OCI-LY1 (cell line): ENCODE measurements around the gene CXCL1.
"Not testable (repeated sequence)": the region's sequence is repeated elsewhere in the genome, so short reads cannot be mapped to it uniquely, and the experiment has no call there.

Experiments used
- H2AFZ ChIP-seq: fragments of 200-600 bp; sonication (generic), shearing (Covaris generic); 2 replicates; pipeline ENCODE4 v1.6.0; 2014; ENCODE audit warnings: antibody characterized with exemption, mild to moderate bottlenecking, low read length
- H3F3A ChIP-seq: fragments of 200-600 bp; sonication (generic), shearing (Covaris generic); 2 replicates; pipeline ENCODE4 v1.6.0; 2014; ENCODE audit warnings: mild to moderate bottlenecking, antibody characterized with exemption, low read length, moderate library complexity; ENCODE audit not compliant: insufficient read depth
- H3K27ac ChIP-seq: fragments of 200-600 bp; sonication (generic); 2 replicates; pipeline ENCODE4 v1.5.1; 2014; ENCODE audit warnings: low read length, mixed run types, mild to moderate bottlenecking, low read depth; ENCODE audit not compliant: poor library complexity, severe bottlenecking
- H3K27me3 ChIP-seq: fragments of 200-600 bp; sonication (generic); 2 replicates; pipeline ENCODE4 v1.6.0; 2014; ENCODE audit warnings: antibody characterized with exemption, mild to moderate bottlenecking, low read length, moderate library complexity; ENCODE audit not compliant: insufficient read depth
- H3K36me3 ChIP-seq: fragments of 200-600 bp; sonication (generic); 2 replicates; pipeline ENCODE4 v1.6.1; 2014; ENCODE audit warnings: mild to moderate bottlenecking, antibody characterized with exemption, low read length, moderate library complexity, mixed read lengths; ENCODE audit not compliant: insufficient read depth
- H3K4me1 ChIP-seq: fragments of 200-600 bp; sonication (generic); 2 replicates; pipeline ENCODE4 v1.5.1; 2014; ENCODE audit warnings: mild to moderate bottlenecking, low read length, moderate library complexity; ENCODE audit not compliant: insufficient read depth, severe bottlenecking
- H3K4me2 ChIP-seq: fragments of 200-600 bp; sonication (generic), shearing (Covaris generic); 2 replicates; pipeline ENCODE4 v1.6.1; 2014; ENCODE audit warnings: low read length
- H3K4me3 ChIP-seq: fragments of 200-600 bp; sonication (generic); 2 replicates; pipeline ENCODE4 v1.5.1; 2014; ENCODE audit warnings: low read length, low read depth, mild to moderate bottlenecking, mixed read lengths; ENCODE audit not compliant: poor library complexity, severe bottlenecking
- H3K79me2 ChIP-seq: fragments of 200-600 bp; shearing (Covaris generic); 2 replicates; pipeline ENCODE4 v1.6.1; 2016; ENCODE audit warnings: mixed run types, low read length, mixed read lengths; ENCODE audit not compliant: insufficient read depth
- H3K9ac ChIP-seq: fragments of 200-600 bp; sonication (generic), shearing (Covaris generic); 2 replicates; pipeline ENCODE4 v1.6.1; 2014; ENCODE audit warnings: mild to moderate bottlenecking, low read length, mixed read lengths
- H3K9me2 ChIP-seq: fragments of 200-600 bp; sonication (generic), shearing (Covaris generic); 2 replicates; pipeline ENCODE4 v1.6.1; 2014; ENCODE audit warnings: low read depth, mild to moderate bottlenecking, low read length, mixed read lengths
- H3K9me3 ChIP-seq: fragments of 200-600 bp; shearing (Covaris generic); 2 replicates; pipeline ENCODE4 v1.6.1; 2014; ENCODE audit warnings: low read length, mixed read lengths
- H4K20me1 ChIP-seq: fragments of 200-600 bp; sonication (generic), shearing (Covaris generic); 2 replicates; pipeline ENCODE4 v1.6.0; 2016; ENCODE audit warnings: mild to moderate bottlenecking, low read length; ENCODE audit not compliant: insufficient read depth
- CTCF ChIP-seq: fragments of 200-600 bp; sonication (generic), shearing (Covaris generic); IDR thresholded peaks from 2 replicates; pipeline ENCODE4 v1.5.1; 2017; ENCODE audit warnings: mild to moderate bottlenecking, antibody characterized with exemption, low read length, moderate library complexity, mixed read lengths
- EZH2 ChIP-seq: fragments of 200-600 bp; sonication (generic), shearing (Covaris generic); IDR thresholded peaks from 2 replicates; pipeline ENCODE4 v1.8.0; 2017; ENCODE audit warnings: borderline replicate concordance, mixed run types, mild to moderate bottlenecking, antibody characterized with exemption, low read length, moderate library complexity, mixed read lengths

Gene CXCL1

GRCh38 chr4:73896416-73896815 is 27.2 kb downstream of the CXCL1 start:
- H3K79me2 ChIP-seq: no peaks in the 10 kb centered on the region
- no peaks in the 10 kb centered on the region for H3K27me3 ChIP-seq
- no peak overlapping the region for H3K9ac ChIP-seq
- TF ChIP-seq EZH2: no peak
- TF ChIP-seq CTCF: no peak
- no peaks in the 10 kb centered on the region for H3K36me3 ChIP-seq
- H3K9me2 ChIP-seq: no peaks in the 10 kb centered on the region
- no peak overlapping the region for H3K4me2 ChIP-seq
- H2AFZ ChIP-seq: no peak overlapping the region
- no peaks in the 10 kb centered on the region for H3K4me1 ChIP-seq
- no peaks in the 10 kb centered on the region for H3F3A ChIP-seq
- no peak overlapping the region for H3K4me3 ChIP-seq
- H4K20me1 ChIP-seq: no peaks in the 10 kb centered on the region
- H3K27ac ChIP-seq: no peak overlapping the region
- H3K9me3 ChIP-seq: no peaks in the 10 kb centered on the region

GRCh38 chr4:73897380-73898136 is 28.4 kb downstream of the CXCL1 start:
- Histone ChIP-seq H3K9me3 (no peaks in the 10 kb centered on the region), H3K4me2 (no peak overlapping the region)

GRCh38 chr4:73899338-73899737 is 30.1 kb downstream of the CXCL1 start:
- not testable (repeated sequence) for H3K27ac ChIP-seq, H2AFZ ChIP-seq, H3F3A ChIP-seq, H3K9me2 ChIP-seq, H3K27me3 ChIP-seq, H3K9me3 ChIP-seq, H3K9ac ChIP-seq, H3K4me2 ChIP-seq, H3K79me2 ChIP-seq, H3K36me3 ChIP-seq, H4K20me1 ChIP-seq, H3K4me1 ChIP-seq, H3K4me3 ChIP-seq

More at GRCh38 chr4:73897380-73898136, 28.4 kb downstream of the CXCL1 start:
- Histone ChIP-seq H3K79me2 (no peaks in the 10 kb centered on the region), H3K9me2 (no peaks in the 10 kb centered on the region), H3K36me3 (no peaks in the 10 kb centered on the region), H3K27me3 (no peaks in the 10 kb centered on the region), H3K4me3 (no peak overlapping the region), H2AFZ (no peak overlapping the region), H4K20me1 (no peaks in the 10 kb centered on the region), H3K4me1 (no peaks in the 10 kb centered on the region), H3K9ac (no peak overlapping the region), H3K27ac (no peak overlapping the region), H3F3A (no peaks in the 10 kb centered on the region)
- TF ChIP-seq CTCF (no peak), EZH2 (no peak)

- no peaks in the 10 kb centered on the region for H3F3A ChIP-seq
- H3K36me3 ChIP-seq: no peaks in the 10 kb centered on the region
- H2AFZ ChIP-seq: no peak overlapping the region
- no peaks in the 10 kb centered on the region for H3K79me2 ChIP-seq
- no peaks in the 10 kb centered on the region for H3K9me3 ChIP-seq
- H3K27ac ChIP-seq: no peak overlapping the region
- H3K4me2 ChIP-seq: no peak overlapping the region
- no peaks in the 10 kb centered on the region for H3K4me1 ChIP-seq
- H3K9ac ChIP-seq: no peak overlapping the region
- TF ChIP-seq EZH2 (no peak), CTCF (no peak)
- H3K4me3 ChIP-seq: no peak overlapping the region
- H3K27me3 ChIP-seq: no peaks in the 10 kb centered on the region
- H3K9me2 ChIP-seq: no peaks in the 10 kb centered on the region
- no peaks in the 10 kb centered on the region for H4K20me1 ChIP-seq
Observed at GRCh38 chr4:73901031-73901430, 31.8 kb downstream of the CXCL1 start.
